HepG2 (cell line): ENCODE data around the gene OR9A4. TPM values are rescaled to one million over a fixed set of nuclear protein-coding genes. Genes with fewer than 3 reads are reported as not detected.

Experiments
- ATAC-seq: fragments of 200-7000 bp; cut with Tn5 transposase; 3 replicates; pipeline ENCODE4 v1.9.1; 2020; ENCODE audit warnings: mild to moderate bottlenecking, moderate library complexity
- BruUV-seq: library from RNA; stranded (reverse); fragments of 400-500 nt; replicated peaks from 2 replicates; lab custom pipeline; 2021; lab: Mats Ljungman, UMichigan
- CTCF ChIA-PET: fragments of 300-600 bp; formaldehyde crosslinking; extraction: SDS; loops from one replicate; lab custom pipeline; 2021; ENCODE audit warnings: low total read pairs, inconsistent platforms, low intra/inter-chr PET ratio; lab: Yijun Ruan, JAX
- POLR2A ChIA-PET: fragments of 350-600 bp; sonication (Branson Sonifier 250); formaldehyde crosslinking; loops from one replicate; lab custom pipeline; 2020; ENCODE audit warnings: antibody characterized with exemption, inconsistent platforms; lab: Yijun Ruan, JAX
- DNase-seq: peaks from one replicate; pipeline ENCODE4 v3.0.0-alpha.2; 2015; ENCODE audit warnings: low spot score
- FAIRE-seq: peaks from 3 replicates; lab custom pipeline; 2011; peaks lifted over from hg19 to GRCh38; lab: Jason Lieb, UNC
- H2AFZ ChIP-seq: one replicate; pipeline ENCODE4 v1.6.1; 2011; ENCODE audit warnings: low read length, inconsistent platforms
- H3K27ac ChIP-seq: fragments of 300-600 bp; 3 replicates; pipeline ENCODE4 v1.8.0; 2011; ENCODE audit warnings: mixed run types, mild to moderate bottlenecking, mixed read lengths, low read length, inconsistent platforms; ENCODE audit not compliant: insufficient read depth; ENCODE audit errors: extremely low read length
- H3K27me3 ChIP-seq, 2 experiments: fragments of 200-600 bp in 1 of 2; 2 replicates in 1 of 2; 3 replicates in 1 of 2; pipeline versions ENCODE4 v1.6.0 to v1.8.0; 2011; ENCODE audit warnings: low read length in 2 of 2, mild to moderate bottlenecking in 2 of 2, moderate library complexity in 2 of 2, inconsistent platforms in 1 of 2; ENCODE audit not compliant: insufficient read depth in 2 of 2, control insufficient read depth in 1 of 2
- H3K36me3 ChIP-seq, 2 experiments: fragments of 200-600 bp in 1 of 2; replicated peaks in 1 of 2; 2 replicates in 1 of 2; 3 replicates in 1 of 2; pipeline versions ENCODE4 v1.5.1 to v1.8.0; 2011; ENCODE audit warnings: low read length in 2 of 2, inconsistent platforms in 1 of 2; ENCODE audit not compliant: insufficient read depth in 2 of 2, control insufficient read depth in 1 of 2
- H3K4me1 ChIP-seq: 2 replicates; pipeline ENCODE4 v1.5.1; 2012; ENCODE audit warnings: low read length, inconsistent platforms; ENCODE audit not compliant: insufficient read depth
- H3K4me2 ChIP-seq: 2 replicates; pipeline ENCODE4 v1.6.0; 2011; ENCODE audit warnings: low read depth, low read length, inconsistent platforms
- H3K4me3 ChIP-seq, 3 experiments: fragments of 200-600 bp in 1 of 3; sonication (generic), shearing (Covaris generic) in 1 of 3; replicated peaks in 1 of 3; 2 replicates each; pipeline ENCODE4 v1.5.1; 2011 to 2016; ENCODE audit warnings: low read length in 3 of 3, inconsistent platforms in 2 of 3, low read depth in 2 of 3, mild to moderate bottlenecking in 2 of 3, control low read depth in 1 of 3, mixed read lengths in 1 of 3; ENCODE audit not compliant: insufficient read depth in 1 of 3
- H3K79me2 ChIP-seq: one replicate; pipeline ENCODE4 v1.6.1; 2011; ENCODE audit warnings: low read length, inconsistent platforms; ENCODE audit not compliant: insufficient read depth
- H3K9ac ChIP-seq: 2 replicates; pipeline ENCODE4 v1.6.0; 2011; ENCODE audit warnings: mild to moderate bottlenecking, low read depth, low read length, inconsistent platforms; ENCODE audit not compliant: insufficient read depth
- H3K9me3 ChIP-seq: 2 replicates; pipeline ENCODE4 v1.5.1; 2012; ENCODE audit warnings: mild to moderate bottlenecking, low read length
- H4K20me1 ChIP-seq: 2 replicates; pipeline ENCODE4 v1.6.0; 2011; ENCODE audit warnings: inconsistent platforms, mild to moderate bottlenecking, low read length, moderate library complexity; ENCODE audit not compliant: insufficient read depth
- AKNA ChIP-seq: sonication (generic); formaldehyde crosslinking; IDR thresholded peaks from 2 replicates; pipeline ENCODE4 v1.4.0; 2020; ENCODE audit warnings: missing genetic modification reagents, borderline replicate concordance
- CEBPB ChIP-seq: IDR thresholded peaks from 2 replicates; pipeline ENCODE4 v1.6.1; 2011; ENCODE audit warnings: low read depth, low read length, improper control_type of control experiment, borderline replicate concordance
- FOXC1 ChIP-seq: sonication (generic); formaldehyde crosslinking; IDR thresholded peaks from 2 replicates; pipeline ENCODE4 v1.8.0; 2022; ENCODE audit warnings: mild to moderate bottlenecking, missing genetic modification reagents, borderline replicate concordance
- NPAS2 ChIP-seq: sonication (generic); formaldehyde crosslinking; IDR thresholded peaks from 2 replicates; pipeline ENCODE4 v1.8.0; 2022; ENCODE audit warnings: mild to moderate bottlenecking, missing genetic modification reagents, borderline replicate concordance
- SOX13 ChIP-seq, 3 experiments: fragments of 450-650 bp in 1 of 3; sonication (generic) in 1 of 3; formaldehyde crosslinking in 1 of 3; IDR thresholded peaks in 2 of 3; conservative IDR thresholded peaks in 1 of 3; 2 replicates each; pipeline versions ENCODE4 v1.5.0 to v1.6.1; 2016 to 2020; ENCODE audit warnings: antibody characterized with exemption in 1 of 3, mild to moderate bottlenecking in 1 of 3, missing compliant biosample characterization in 1 of 3, missing genetic modification reagents in 1 of 3, moderate library complexity in 1 of 3
- UBTF ChIP-seq: sonication (generic); formaldehyde crosslinking; IDR thresholded peaks from 2 replicates; pipeline ENCODE4 v1.4.0; 2020; ENCODE audit warnings: mild to moderate bottlenecking, missing genetic modification reagents
- ZNF614 ChIP-seq: IDR thresholded peaks from 2 replicates; pipeline ENCODE4 v1.6.1; 2018; ENCODE audit warnings: missing biosample characterization, missing genetic modification reagents, inconsistent platforms, borderline replicate concordance
- ZNF790 ChIP-seq: sonication (generic); formaldehyde crosslinking; IDR thresholded peaks from 2 replicates; pipeline ENCODE4 v1.8.0; 2022; ENCODE audit warnings: missing genetic modification reagents, mild to moderate bottlenecking, borderline replicate concordance
- WGBS: methylation state at CpG from one replicate; pipeline ENCODE4 v1.1.6; 2017; ENCODE audit warnings: low lambda C conversion rate; 5-methylcytosine and 5-hydroxymethylcytosine counted together
- in situ Hi-C: cut with HindIII; loops from 2 replicates; pipeline ENCODE4 v1.10.0; 2017; ENCODE audit warnings: low pct_unique_long_range_greater_than_20kb; ENCODE audit not compliant: extremely low pct_ligation_motif_present
- intact Hi-C: fragments of 100-400 bp; cut with micrococcal nuclease; formaldehyde crosslinking; loops from one replicate; pipeline ENCODE4 v1.10.0; 2022; ENCODE audit not compliant: unreplicated experiment
- polyA plus RNA-seq, 8 experiments: library from polyadenylated mRNA; depleted of rRNA in 3 of 8; stranded (reverse) in 7 of 8; unstranded in 1 of 8; fragments of >200 nt; fragmentation: Illumina TruSeq in 4 of 8; extraction: Trizol in 4 of 8; gene quantifications; 2 replicates each; pipeline versions ENCODE4 v1.2.1 to v1.2.3, GENCODE V29; 2011 to 2016; ENCODE audit warnings: low read depth in 4 of 8, missing spikeins in 1 of 8, mixed read lengths in 1 of 8; ENCODE audit not compliant: insufficient read depth in 1 of 8
- total RNA-seq, 5 experiments: library from RNA; depleted of rRNA; stranded (reverse); fragments of >200 nt; fragmentation: Illumina TruSeq; extraction: Trizol; gene quantifications; 2 replicates each; pipeline ENCODE4 v1.2.3, GENCODE V29; 2016; ENCODE audit warnings: low read depth in 1 of 5

Gene OR9A4
- total and polyA plus RNA-seq, 2 of the 13 experiments (the other 11 are each of a cell fraction or from before 2014, with no cell fraction given): not detected

DNA sequence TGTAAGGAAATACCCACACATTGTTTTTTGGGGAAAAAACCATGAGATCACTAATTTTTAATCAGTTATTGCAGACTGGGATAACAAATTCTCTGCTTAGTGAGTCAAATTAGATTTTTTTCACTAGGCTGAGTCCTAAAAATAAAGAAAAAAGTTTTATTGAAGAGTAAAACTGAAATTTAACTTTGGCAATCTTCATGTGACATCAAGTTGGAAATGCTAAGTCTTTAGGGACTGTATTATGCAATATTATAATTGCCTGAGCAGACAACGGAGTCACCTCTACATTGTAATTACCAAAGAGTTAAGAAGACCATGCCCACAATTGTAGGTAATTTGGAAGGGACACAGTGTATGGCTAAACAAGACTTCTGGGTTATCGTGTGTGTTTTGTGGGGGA lies 32.8 kb downstream of the OR9A4 start:
- H3K27me3 ChIP-seq: no peaks in the 10 kb centered on the region
- FAIRE-seq (no peak), DNase-seq (no peak), ATAC-seq (no peak)
- H3K27ac ChIP-seq: no peak overlapping the region
- BruUV-seq: no TSS peak
- no peak overlapping the region for H3K4me3 ChIP-seq
- H2AFZ ChIP-seq: no peak overlapping the region
- POLR2A ChIA-PET: no interaction called here
- in situ Hi-C loops (no loop called here), intact Hi-C loops (no loop called here)
- H4K20me1 ChIP-seq: no peaks in the 10 kb centered on the region
- no peaks in the 10 kb centered on the region for H3K36me3 ChIP-seq
- WGBS: 52% methylated on average over 2 of the region's 2 CpGs
- no peaks in the 10 kb centered on the region for H3K4me1 ChIP-seq
- TF ChIP-seq AKNA (CRISPR knock-in tag) (no peak), CEBPB (0 out of 2 replicates have a peak, but pooled peaks have one; percentile 24)
- no peak overlapping the region for H3K4me2 ChIP-seq
- no peak overlapping the region for H3K9ac ChIP-seq
- no peaks in the 10 kb centered on the region for H3K79me2 ChIP-seq
- CTCF ChIA-PET: no interaction called here
- H3K9me3 ChIP-seq: no peaks in the 10 kb centered on the region

DNA sequence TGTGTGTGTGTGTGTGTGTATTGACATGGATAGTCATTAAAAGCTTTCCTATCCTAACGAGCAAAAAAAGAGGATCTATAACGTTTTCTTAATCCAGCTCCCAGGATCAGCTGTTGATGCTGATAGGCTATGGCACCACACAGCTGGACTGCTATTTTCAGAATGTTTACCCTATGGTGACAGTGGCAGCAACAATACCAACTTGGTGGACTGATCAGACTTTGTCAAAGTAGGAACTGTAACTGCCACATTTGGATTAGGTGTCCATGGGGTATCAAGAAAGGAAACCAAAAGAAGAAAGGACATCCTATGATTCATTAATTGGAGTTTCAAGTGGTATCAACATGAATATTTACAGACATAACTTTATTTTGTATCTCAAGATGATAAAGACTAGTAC lies 33.3 kb downstream of the OR9A4 start:
- FAIRE-seq (no peak), DNase-seq (no peak), ATAC-seq (no peak)
- Histone ChIP-seq H3K36me3 (no peaks in the 10 kb centered on the region), H3K79me2 (no peaks in the 10 kb centered on the region), H4K20me1 (no peaks in the 10 kb centered on the region), H3K4me2 (no peak overlapping the region), H3K9me3 (no peaks in the 10 kb centered on the region), H3K27ac (no peak overlapping the region), H2AFZ (no peak overlapping the region), H3K4me3 (no peak overlapping the region), H3K9ac (no peak overlapping the region), H3K27me3 (no peaks in the 10 kb centered on the region), H3K4me1 (no peaks in the 10 kb centered on the region)
- in situ Hi-C loops (no loop called here), intact Hi-C loops (no loop called here)
- 6% methylated on average over 2 of the region's 2 CpGs for WGBS
- TF ChIP-seq NPAS2: no peak
- no peak for TF ChIP-seq SOX13 (IDR thresholded peaks at IDR 0.05)
- no peak for TF ChIP-seq SOX13 (CRISPR knock-in tag; conservative IDR thresholded peaks at IDR 0.05 in 1 of 2, IDR thresholded peaks at IDR 0.05 in 1 of 2)
- no peak for TF ChIP-seq UBTF (CRISPR knock-in tag)
- TF ChIP-seq ZNF614 (CRISPR knock-in tag): no peak
- TF ChIP-seq FOXC1 (CRISPR knock-in tag): no peak
- no peak for TF ChIP-seq ZNF790 (CRISPR knock-in tag)
- CTCF ChIA-PET: no interaction called here
- BruUV-seq: no TSS peak
- POLR2A ChIA-PET: no interaction called here
